Activated T-cell treated with anti-CD3 and anti-CD28 coated beads, Interleukin-2, amount 50 U/mL, for 1 hour (primary cell): ENCODE results near the gene IL3.

Experiments used
- DNase-seq: peaks from one replicate; pipeline ENCODE4 v3.0.0-alpha.2; 2020

The IL3 gene

GRCh38 chr5:132057498-132058255 is 2.8 kb upstream of the IL3 start:
- peak; percentile 3 for DNase-seq

GRCh38 chr5:132058646-132059042 is 1.8 kb upstream of the IL3 start:
- no peak for DNase-seq

- DNase-seq, result peak; percentile 28
Measured at GRCh38 chr5:132059043-132059695, 1.3 kb upstream of the IL3 start.

- peak; percentile 13 for DNase-seq
Measured at GRCh38 chr5:132059696-132060500, 557 bp upstream of the IL3 start.

- peak; percentile 83 for DNase-seq
Measured at GRCh38 chr5:132063090-132063911, 2.8 kb downstream of the IL3 start.

- peak; percentile 18 for DNase-seq
Measured at GRCh38 chr5:132064140-132064539, 3.7 kb downstream of the IL3 start.

- peak; percentile 76 for DNase-seq
Measured at GRCh38 chr5:132064738-132065331, 4.4 kb downstream of the IL3 start.

- DNase-seq, result peak; percentile 46
Measured at GRCh38 chr5:132065351-132065937, 5.0 kb downstream of the IL3 start.

- no peak for DNase-seq
Measured at GRCh38 chr5:132065951-132066701, 5.7 kb downstream of the IL3 start.

GRCh38 chr5:132066871-132067270 is 6.4 kb downstream of the IL3 start:
- no peak for DNase-seq

- DNase-seq, result no peak
Measured at GRCh38 chr5:132067451-132067850, 7.0 kb downstream of the IL3 start.

GRCh38 chr5:132067941-132068808 is 7.7 kb downstream of the IL3 start:
- no peak for DNase-seq

GRCh38 chr5:132069561-132069960 is 9.1 kb downstream of the IL3 start:
- DNase-seq, result no peak

GRCh38 chr5:132069994-132070393 is 9.5 kb downstream of the IL3 start:
- DNase-seq, result no peak

- no peak for DNase-seq
Measured at GRCh38 chr5:132070460-132071337, 10.2 kb downstream of the IL3 start.

GRCh38 chr5:132071338-132071707 is 10.9 kb downstream of the IL3 start:
- no peak for DNase-seq

- DNase-seq, result no peak
Measured at GRCh38 chr5:132072070-132072469, 11.6 kb downstream of the IL3 start.

- no peak for DNase-seq
Measured at GRCh38 chr5:132072528-132072927, 12.1 kb downstream of the IL3 start.
